Type B pancreatic cell (in vitro differentiated cells): ENCODE data around the gene BCL3. TPM values are rescaled to one million over a fixed set of nuclear protein-coding genes. Genes with fewer than 3 reads are reported as not detected.
A peak's percentile ranks its signal among the peaks of the same experiment; 100 is the strongest.
"Not testable (repeated sequence)": the region's sequence is repeated elsewhere in the genome, so short reads cannot be mapped to it uniquely, and the experiment has no call there.

Source experiments
- DNase-seq: peaks from one replicate; pipeline ENCODE4 v3.0.0; 2021; ENCODE audit warnings: mixed read lengths; ENCODE audit not compliant: unreplicated experiment; ENCODE audit errors: extremely low spot score
- H3K27ac Mint-ChIP-seq: 2 replicates; pipeline ENCODE4 v1.8.0; 2021; ENCODE audit warnings: mild to moderate bottlenecking, mixed read lengths
- H3K27me3 Mint-ChIP-seq: 2 replicates; pipeline ENCODE4 v1.8.0; 2021; ENCODE audit warnings: mixed read lengths
- H3K36me3 Mint-ChIP-seq: 2 replicates; pipeline ENCODE4 v1.8.0; 2021; ENCODE audit warnings: mixed read lengths
- H3K4me1 Mint-ChIP-seq: one replicate; pipeline ENCODE4 v1.8.0; 2021; ENCODE audit warnings: mixed read lengths; ENCODE audit not compliant: unreplicated experiment
- H3K4me3 Mint-ChIP-seq: 2 replicates; pipeline ENCODE4 v1.8.0; 2021; ENCODE audit warnings: mild to moderate bottlenecking, mixed read lengths
- H3K9me3 Mint-ChIP-seq: 2 replicates; pipeline ENCODE4 v1.8.0; 2021; ENCODE audit warnings: mixed read lengths
- CTCF ChIP-seq: fragments of 200-600 bp; sonication (generic); conservative IDR thresholded peaks from 2 replicates; pipeline ENCODE4 v1.5.0; 2021; ENCODE audit warnings: antibody characterized with exemption, mild to moderate bottlenecking
- total RNA-seq: library from RNA; stranded (reverse); gene quantifications from 2 replicates; pipeline ENCODE4 v1.2.1, GENCODE V29; 2021; ENCODE audit warnings: low replicate concordance

BCL3 gene
- total RNA-seq, 1 donor from 2014 or later = 18.9 TPM

GRCh38 chr19:44777715-44778347 lies 29.3 kb downstream of the BCL3 start, which contains the start of gene CBLC:
Gene CBLC (plus strand): TSS chr19:44777890. CDS start chr19:44777932, 42 bp downstream.
- no peaks in the 10 kb centered on the region for H3K36me3 Mint-ChIP-seq
- H3K27ac Mint-ChIP-seq = peak within 1 kb of the TSS; percentile 99
- TF ChIP-seq CTCF = no peak
- peak; percentile 77 for DNase-seq
- peak within 1 kb of the TSS; percentile 80 for H3K4me3 Mint-ChIP-seq
- H3K9me3 Mint-ChIP-seq = no peaks in the 10 kb centered on the region
- no peaks in the 10 kb centered on the region for H3K4me1 Mint-ChIP-seq
- H3K27me3 Mint-ChIP-seq = peaks cover 11% of the 10 kb centered on the region

DNA sequence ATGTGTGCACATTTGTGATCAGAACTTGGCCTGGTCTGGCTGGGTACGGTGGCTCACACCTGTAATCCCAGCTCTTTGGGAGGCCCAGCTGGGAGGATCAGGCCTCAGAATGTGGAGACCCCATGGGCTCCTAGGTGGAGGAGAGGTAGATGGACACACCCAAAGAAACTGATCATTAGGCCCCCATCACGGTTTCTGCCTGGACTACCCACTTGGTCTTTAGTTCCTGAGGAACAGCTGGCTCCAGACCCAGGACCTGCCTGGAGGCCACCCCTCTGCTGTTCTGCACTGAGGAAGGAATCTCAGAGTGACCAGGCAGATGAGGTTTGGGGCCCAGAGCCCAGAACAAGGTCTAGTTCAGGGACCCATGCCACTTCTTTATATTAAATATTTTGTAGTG lies 30.6 kb downstream of the BCL3 start:
- no peaks in the 10 kb centered on the region for H3K36me3 Mint-ChIP-seq
- H3K27ac Mint-ChIP-seq = peak overlapping the region; percentile 41
- H3K4me1 Mint-ChIP-seq = peaks cover 1% of the 10 kb centered on the region
- no peaks in the 10 kb centered on the region for H3K9me3 Mint-ChIP-seq
- no peak for DNase-seq
- TF ChIP-seq CTCF = no peak
- H3K4me3 Mint-ChIP-seq = peak overlapping the region; percentile 74
- H3K27me3 Mint-ChIP-seq = peaks cover 8% of the 10 kb centered on the region

DNA sequence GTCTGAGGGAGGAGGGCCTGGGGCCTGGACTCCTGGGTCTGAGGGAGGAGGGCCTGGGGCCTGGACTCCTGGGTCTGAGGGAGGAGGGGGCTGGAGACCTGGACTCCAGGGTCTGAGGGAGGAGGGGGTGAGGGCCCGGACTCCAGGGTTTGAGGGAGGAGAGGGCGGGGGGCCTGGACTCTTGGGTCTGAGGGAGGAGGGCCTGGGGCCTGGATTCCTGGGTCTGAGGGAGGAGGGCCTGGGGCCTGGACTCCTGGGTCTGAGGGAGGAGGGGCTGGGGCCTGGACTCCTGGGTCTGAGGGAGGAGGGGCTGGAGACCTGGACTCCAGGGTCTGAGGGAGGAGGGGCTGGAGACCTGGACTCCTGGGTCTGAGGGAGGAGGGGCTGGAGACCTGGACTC lies 33.2 kb downstream of the BCL3 start:
- not testable (repeated sequence) for H3K36me3 Mint-ChIP-seq, DNase-seq, H3K4me1 Mint-ChIP-seq, H3K9me3 Mint-ChIP-seq, H3K4me3 Mint-ChIP-seq, H3K27ac Mint-ChIP-seq, H3K27me3 Mint-ChIP-seq

DNA sequence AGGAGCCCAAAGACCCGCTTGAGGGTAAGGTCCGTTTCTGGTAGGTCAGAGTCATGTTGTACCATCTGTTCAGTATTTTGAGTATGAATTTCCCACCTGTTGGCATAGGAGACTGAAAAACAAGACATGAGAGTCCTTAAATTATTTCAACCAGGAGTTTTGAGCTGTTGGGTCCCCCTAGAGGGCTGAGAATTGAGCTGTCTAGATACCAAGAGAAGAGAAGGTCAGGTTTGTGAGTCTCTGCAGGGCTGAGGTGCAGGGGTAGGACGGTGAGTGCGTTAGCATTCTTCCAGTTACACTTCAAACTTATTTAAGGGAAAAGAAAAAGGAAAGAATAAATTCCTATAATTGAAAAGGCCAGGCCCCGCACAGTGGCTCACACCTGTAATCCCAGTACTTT lies 34.2 kb downstream of the BCL3 start:
- Mint-ChIP-seq H3K27me3 (peaks cover 5% of the 10 kb centered on the region), H3K9me3 (no peaks in the 10 kb centered on the region), H3K4me1 (peaks cover 7% of the 10 kb centered on the region)

DNA sequence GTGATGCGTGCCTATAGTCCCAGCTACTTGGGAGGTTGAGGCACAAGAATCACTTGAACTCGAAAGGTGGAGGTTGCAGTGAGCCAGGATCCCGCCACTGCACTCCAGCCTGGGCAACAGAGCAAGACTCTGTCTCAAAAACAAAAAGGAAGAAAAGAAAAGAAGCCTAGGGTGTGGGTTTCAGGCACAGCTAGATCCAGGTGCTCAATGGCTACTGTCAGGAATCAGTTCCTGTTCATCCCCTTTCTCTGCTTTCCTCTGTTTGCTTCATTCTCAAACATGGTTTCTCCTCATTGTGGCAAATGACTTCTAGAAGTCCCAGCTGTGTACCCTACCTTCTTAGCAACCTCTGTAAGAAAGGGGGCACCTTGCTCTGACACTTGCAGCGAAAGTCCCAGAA lies 35.0 kb downstream of the BCL3 start:
- no peak for TF ChIP-seq CTCF
- H3K9me3 Mint-ChIP-seq = no peaks in the 10 kb centered on the region
- H3K4me1 Mint-ChIP-seq = peaks cover 7% of the 10 kb centered on the region
- no peak overlapping the region for H3K27ac Mint-ChIP-seq
- H3K36me3 Mint-ChIP-seq = no peaks in the 10 kb centered on the region
- H3K4me3 Mint-ChIP-seq = peak overlapping the region; percentile 34
- peaks cover 5% of the 10 kb centered on the region for H3K27me3 Mint-ChIP-seq
- no peak for DNase-seq

More for the DNA sequence above, 34.2 kb downstream of the BCL3 start:
- Mint-ChIP-seq H3K27ac (peak overlapping the region; percentile 9), H3K36me3 (no peaks in the 10 kb centered on the region), H3K4me3 (no peak overlapping the region)
- DNase-seq = no peak
- no peak for TF ChIP-seq CTCF

- Mint-ChIP-seq H3K9me3 (no peaks in the 10 kb centered on the region), H3K4me1 (peaks cover 7% of the 10 kb centered on the region), H3K27ac (no peak overlapping the region), H3K4me3 (no peak overlapping the region), H3K36me3 (no peaks in the 10 kb centered on the region), H3K27me3 (peaks cover 3% of the 10 kb centered on the region)
- DNase-seq = no peak
- no peak for TF ChIP-seq CTCF
Measured at GRCh38 chr19:44785271-44785670, 36.8 kb downstream of the BCL3 start.
